NCI-H1105 (cell line): Measurements from ENCODE around the gene FHOD1.

ENCODE experiments used
- DNase-seq: peaks from one replicate; lab custom pipeline; 2025; lab: John Stamatoyannopoulos, UW

The FHOD1 gene

GRCh38 chr16:67247192-67248072 is at the start of gene FHOD1:
FHOD1 (minus strand) TSS chr16:67247481; CDS start chr16:67247410, 71 bp downstream.
- peak; percentile 52 for DNase-seq

- no peak for DNase-seq
Measured at GRCh38 chr16:67296420-67296819, 49.1 kb upstream of the FHOD1 start.

- DNase-seq, result no peak
Measured at GRCh38 chr16:67294938-67295361, 47.7 kb upstream of the FHOD1 start.

- no peak for DNase-seq
Measured at GRCh38 chr16:67294171-67294757, 47.0 kb upstream of the FHOD1 start.

- DNase-seq, result no peak
Measured at GRCh38 chr16:67291461-67291860, 44.2 kb upstream of the FHOD1 start.

- no peak for DNase-seq
Measured at GRCh38 chr16:67287960-67288359, 40.7 kb upstream of the FHOD1 start.

- no peak for DNase-seq
Measured at GRCh38 chr16:67286441-67287235, 39.4 kb upstream of the FHOD1 start.

GRCh38 chr16:67284699-67285646 is 37.7 kb upstream of the FHOD1 start:
- DNase-seq, result peak; percentile 80

- no peak for DNase-seq
Measured at GRCh38 chr16:67283826-67284555, 36.7 kb upstream of the FHOD1 start.

GRCh38 chr16:67283039-67283825 is 36.0 kb upstream of the FHOD1 start:
- DNase-seq, result no peak

GRCh38 chr16:67282447-67282805 is 35.1 kb upstream of the FHOD1 start:
- no peak for DNase-seq

- DNase-seq, result no peak
Measured at GRCh38 chr16:67281536-67282446, 34.5 kb upstream of the FHOD1 start.

GRCh38 chr16:67280090-67281015 is 33.1 kb upstream of the FHOD1 start:
- no peak for DNase-seq

GRCh38 chr16:67279296-67280089 is 32.2 kb upstream of the FHOD1 start, which contains the start of gene PLEKHG4:
PLEKHG4 (plus strand) TSS chr16:67279532; CDS start chr16:67280045, 513 bp downstream.
- peak; percentile 55 for DNase-seq

GRCh38 chr16:67278773-67279295 is 31.6 kb upstream of the FHOD1 start:
- DNase-seq, result peak; percentile 0

GRCh38 chr16:67277999-67278772 is 30.9 kb upstream of the FHOD1 start:
- DNase-seq, result no peak
